MM.1S (cell line): ENCODE measurements around the gene CDH5.

Experiments used
- DNase-seq: peaks from one replicate; pipeline ENCODE4 v3.0.0-alpha.2; 2015
- H2AFZ ChIP-seq: fragments of 300-600 bp; sonication (generic); 2 replicates; pipeline ENCODE4 v1.6.0; 2016; ENCODE audit warnings: antibody characterized with exemption, low read length
- H3F3A ChIP-seq: fragments of 300-600 bp; sonication (generic); 2 replicates; pipeline ENCODE4 v1.6.1; 2016; ENCODE audit warnings: mild to moderate bottlenecking, antibody characterized with exemption, low read length, moderate library complexity, mixed read lengths; ENCODE audit not compliant: insufficient read depth
- H3K27ac ChIP-seq: fragments of 300-600 bp; sonication (generic); 2 replicates; pipeline ENCODE4 v1.5.1; 2016; ENCODE audit warnings: mild to moderate bottlenecking, low read length
- H3K27me3 ChIP-seq: fragments of 300-600 bp; sonication (generic); replicated peaks from 2 replicates; pipeline ENCODE4 v1.6.0; 2016; ENCODE audit warnings: low read length; ENCODE audit not compliant: insufficient read depth
- H3K36me3 ChIP-seq: fragments of 300-600 bp; sonication (generic); replicated peaks from 2 replicates; pipeline ENCODE4 v1.6.1; 2016; ENCODE audit warnings: mild to moderate bottlenecking, low read length, mixed read lengths; ENCODE audit not compliant: insufficient read depth
- H3K4me1 ChIP-seq: fragments of 300-600 bp; sonication (generic); 2 replicates; pipeline ENCODE4 v1.6.1; 2016; ENCODE audit warnings: low read length, mixed read lengths
- H3K4me2 ChIP-seq: fragments of 300-600 bp; sonication (generic); 2 replicates; pipeline ENCODE4 v1.6.0; 2016; ENCODE audit warnings: low read depth, low read length
- H3K4me3 ChIP-seq: fragments of 300-600 bp; sonication (generic); 2 replicates; pipeline ENCODE4 v1.5.1; 2016; ENCODE audit warnings: low read length, mixed read lengths
- H3K79me2 ChIP-seq: fragments of 300-600 bp; sonication (generic); 2 replicates; pipeline ENCODE4 v1.6.1; 2016; ENCODE audit warnings: mixed run types, low read length, mixed read lengths
- H3K9ac ChIP-seq: fragments of 300-600 bp; sonication (generic); 2 replicates; pipeline ENCODE4 v1.6.1; 2016; ENCODE audit warnings: low read length, mixed read lengths
- H3K9me2 ChIP-seq: fragments of 300-600 bp; sonication (generic); replicated peaks from 2 replicates; pipeline ENCODE4 v1.6.1; 2016; ENCODE audit warnings: mild to moderate bottlenecking, low read length, mixed read lengths; ENCODE audit not compliant: insufficient read depth
- H3K9me3 ChIP-seq: fragments of 300-600 bp; sonication (generic); replicated peaks from 2 replicates; pipeline ENCODE4 v1.6.1; 2016; ENCODE audit warnings: mild to moderate bottlenecking, low read length, mixed read lengths; ENCODE audit not compliant: insufficient read depth
- H4K20me1 ChIP-seq: fragments of 300-600 bp; sonication (generic); 2 replicates; pipeline ENCODE4 v1.6.1; 2016; ENCODE audit warnings: mild to moderate bottlenecking, low read length, moderate library complexity, mixed read lengths; ENCODE audit not compliant: insufficient read depth
- EZH2 ChIP-seq: fragments of 300-600 bp; sonication (generic); optimal IDR thresholded peaks from 2 replicates; pipeline ENCODE3; 2017; ENCODE audit warnings: low read depth, mild to moderate bottlenecking, antibody characterized with exemption, low read length, mixed read lengths
- EZH2phosphoT487 ChIP-seq: fragments of 300-600 bp; sonication (generic); IDR thresholded peaks from 2 replicates; pipeline ENCODE4 v1.6.1; 2018; ENCODE audit warnings: antibody characterized with exemption, low read length
- TF ChIP-seq, protein P1 (sequence below): fragments of 300-600 bp; sonication (generic); IDR thresholded peaks from 2 replicates; pipeline ENCODE4 v1.5.1; 2016; ENCODE audit warnings: antibody characterized with exemption, low read length, mixed read lengths

CDH5 gene

DNA sequence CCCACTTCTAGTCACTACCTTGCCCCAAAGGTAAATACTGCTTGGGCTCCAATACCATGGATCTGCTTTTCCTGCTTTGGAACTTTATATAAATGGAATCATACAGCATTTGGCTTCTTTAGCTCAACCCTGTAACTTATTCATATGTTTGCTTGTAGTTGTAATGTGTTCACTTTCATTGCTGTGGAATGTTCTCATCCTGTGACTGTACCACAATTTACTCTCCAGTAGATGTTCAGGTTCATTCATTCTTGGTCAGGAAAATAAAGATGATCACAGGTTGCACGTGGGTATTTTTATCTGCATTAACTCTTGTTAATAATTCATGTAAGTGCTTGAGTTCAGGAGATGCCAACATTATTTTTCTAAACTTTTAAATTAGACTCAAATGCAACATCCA lies 53.9 kb downstream of the CDH5 start:
- no peak for DNase-seq
- no peak overlapping the region for H3K4me3 ChIP-seq
- no peak overlapping the region for H3K27ac ChIP-seq
- H3K9me2 ChIP-seq, result no peaks in the 10 kb centered on the region
- no peak for TF ChIP-seq EZH2phosphoT487
- TF ChIP-seq EZH2, result no peak
- TF ChIP-seq, protein P1, sequence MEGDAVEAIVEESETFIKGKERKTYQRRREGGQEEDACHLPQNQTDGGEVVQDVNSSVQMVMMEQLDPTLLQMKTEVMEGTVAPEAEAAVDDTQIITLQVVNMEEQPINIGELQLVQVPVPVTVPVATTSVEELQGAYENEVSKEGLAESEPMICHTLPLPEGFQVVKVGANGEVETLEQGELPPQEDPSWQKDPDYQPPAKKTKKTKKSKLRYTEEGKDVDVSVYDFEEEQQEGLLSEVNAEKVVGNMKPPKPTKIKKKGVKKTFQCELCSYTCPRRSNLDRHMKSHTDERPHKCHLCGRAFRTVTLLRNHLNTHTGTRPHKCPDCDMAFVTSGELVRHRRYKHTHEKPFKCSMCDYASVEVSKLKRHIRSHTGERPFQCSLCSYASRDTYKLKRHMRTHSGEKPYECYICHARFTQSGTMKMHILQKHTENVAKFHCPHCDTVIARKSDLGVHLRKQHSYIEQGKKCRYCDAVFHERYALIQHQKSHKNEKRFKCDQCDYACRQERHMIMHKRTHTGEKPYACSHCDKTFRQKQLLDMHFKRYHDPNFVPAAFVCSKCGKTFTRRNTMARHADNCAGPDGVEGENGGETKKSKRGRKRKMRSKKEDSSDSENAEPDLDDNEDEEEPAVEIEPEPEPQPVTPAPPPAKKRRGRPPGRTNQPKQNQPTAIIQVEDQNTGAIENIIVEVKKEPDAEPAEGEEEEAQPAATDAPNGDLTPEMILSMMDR, result no peak
- H4K20me1 ChIP-seq, result no peaks in the 10 kb centered on the region
- H3K9ac ChIP-seq, result no peak overlapping the region
- H3K79me2 ChIP-seq, result no peaks in the 10 kb centered on the region
- peaks cover 30% of the 10 kb centered on the region for H3K4me1 ChIP-seq
- H3K27me3 ChIP-seq, result no peaks in the 10 kb centered on the region
- H3F3A ChIP-seq, result peaks cover 5% of the 10 kb centered on the region
- H3K36me3 ChIP-seq, result no peaks in the 10 kb centered on the region
- no peak overlapping the region for H3K4me2 ChIP-seq
- no peak overlapping the region for H2AFZ ChIP-seq
- no peaks in the 10 kb centered on the region for H3K9me3 ChIP-seq

DNA sequence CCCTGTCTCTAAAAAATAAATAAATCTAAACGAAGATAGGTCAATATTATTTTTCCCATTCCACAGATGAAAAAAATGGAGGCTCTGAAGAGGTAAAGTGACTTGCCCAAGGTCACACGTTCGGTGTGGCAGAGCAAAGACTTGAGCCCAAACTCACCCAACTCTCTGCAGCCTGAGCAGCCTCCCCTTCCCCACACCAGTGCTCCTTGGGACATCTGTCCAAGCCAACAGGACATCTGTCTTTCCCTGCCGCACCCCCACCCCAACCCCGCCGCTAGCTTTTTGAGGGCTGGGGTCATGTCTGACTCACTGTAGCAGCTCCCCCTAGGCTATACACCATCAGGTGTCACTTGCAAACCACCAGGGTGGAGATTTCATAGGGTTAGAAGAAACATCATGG lies 55.4 kb downstream of the CDH5 start:
- Histone ChIP-seq H3K27me3 (peaks cover 7% of the 10 kb centered on the region; the same call in 1 of the 2 replicates), H3K4me3 (no peak overlapping the region), H3K79me2 (no peaks in the 10 kb centered on the region), H3K9me2 (no peaks in the 10 kb centered on the region), H2AFZ (no peak overlapping the region), H3K27ac (no peak overlapping the region), H4K20me1 (no peaks in the 10 kb centered on the region), H3F3A (peaks cover 3% of the 10 kb centered on the region), H3K4me2 (no peak overlapping the region), H3K4me1 (peaks cover 20% of the 10 kb centered on the region), H3K9ac (no peak overlapping the region), H3K36me3 (no peaks in the 10 kb centered on the region), H3K9me3 (no peaks in the 10 kb centered on the region)
- no peak for DNase-seq
- no peak for TF ChIP-seq EZH2phosphoT487
- TF ChIP-seq EZH2, result no peak
- TF ChIP-seq, protein P1, result no peak

DNA sequence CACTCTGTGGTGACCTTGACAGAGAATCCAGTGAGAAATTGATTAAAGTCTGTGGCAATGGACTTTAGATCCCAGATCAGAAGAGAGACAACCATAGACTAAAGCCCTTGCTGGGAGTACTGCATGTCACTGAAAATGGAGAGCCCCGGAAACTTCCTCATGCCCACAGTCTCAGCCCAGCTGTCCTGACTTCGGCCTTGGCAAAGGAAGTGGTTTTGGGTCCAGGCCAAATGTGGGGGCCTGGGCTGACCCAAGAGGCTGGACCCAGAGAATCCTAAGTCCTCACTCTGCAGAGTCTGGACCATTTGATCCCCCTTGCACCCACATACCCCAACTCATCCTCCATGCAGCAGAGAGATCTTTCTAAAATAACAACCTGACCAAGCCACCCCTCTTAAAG lies 55.9 kb downstream of the CDH5 start:
- Histone ChIP-seq H3K79me2 (no peaks in the 10 kb centered on the region), H3K27ac (no peak overlapping the region), H3K4me3 (no peak overlapping the region), H3K36me3 (no peaks in the 10 kb centered on the region), H2AFZ (no peak overlapping the region), H3K4me1 (peaks cover 16% of the 10 kb centered on the region), H3K27me3 (peaks cover 7% of the 10 kb centered on the region; the same call in 1 of the 2 replicates), H3K9me2 (no peaks in the 10 kb centered on the region), H3K4me2 (no peak overlapping the region), H3K9ac (no peak overlapping the region), H3K9me3 (no peaks in the 10 kb centered on the region), H3F3A (no peaks in the 10 kb centered on the region), H4K20me1 (no peaks in the 10 kb centered on the region)
- TF ChIP-seq, protein P1, result no peak
- no peak for DNase-seq
